DMS153 treated with DMSO at 0.1 percent for 48 hours (cell line): ENCODE results near the gene USP30.
A peak's percentile ranks its signal among the peaks of the same experiment; 100 is the strongest.

Experiments used
- DNase-seq: peaks from one replicate; lab custom pipeline; 2025; ENCODE audit not compliant: unreplicated experiment; lab: John Stamatoyannopoulos, UW

USP30 gene

DNA sequence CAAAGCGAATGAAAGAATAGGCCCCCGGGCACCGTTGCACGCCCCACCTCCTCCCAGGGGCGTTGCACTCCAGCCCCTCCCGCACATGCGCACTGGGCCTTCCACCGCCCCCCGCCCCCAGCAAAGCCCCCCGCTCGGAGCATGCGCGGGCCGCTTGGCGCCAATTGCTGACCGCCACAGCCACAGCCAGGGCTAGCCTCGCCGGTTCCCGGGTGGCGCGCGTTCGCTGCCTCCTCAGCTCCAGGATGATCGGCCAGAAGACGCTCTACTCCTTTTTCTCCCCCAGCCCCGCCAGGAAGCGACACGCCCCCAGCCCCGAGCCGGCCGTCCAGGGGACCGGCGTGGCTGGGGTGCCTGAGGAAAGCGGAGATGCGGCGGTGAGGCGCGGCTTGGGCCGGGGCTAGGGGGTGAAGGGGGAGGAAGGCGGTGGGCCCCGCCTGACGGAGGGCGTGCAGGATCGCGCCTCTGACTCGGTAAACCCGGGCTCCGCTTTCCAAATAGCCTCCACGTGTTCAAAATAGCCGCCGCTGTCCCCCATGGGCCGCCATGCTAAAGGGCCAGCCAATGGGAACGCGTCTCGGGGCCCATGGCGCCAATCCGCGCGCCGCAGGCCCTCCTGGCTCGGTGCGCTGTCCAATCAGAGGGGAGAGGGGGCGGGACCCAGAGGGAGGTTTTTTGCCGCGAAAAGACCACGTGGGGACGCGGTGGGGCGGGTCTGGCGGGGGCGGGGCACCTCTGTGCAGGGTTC lies 45.2 kb downstream of the USP30 start, which contains the start of gene UNG:
UNG (plus strand) TSS at position 163 of the 748 bp plus-strand sequence; CDS start at position 246, 83 bp downstream.
- DNase-seq, result peak; percentile 87

GRCh38 chr12:109098183-109098604 lies 45.8 kb downstream of the USP30 start:
- no peak for DNase-seq

GRCh38 chr12:109098651-109099050 lies 46.3 kb downstream of the USP30 start:
- DNase-seq, result no peak

GRCh38 chr12:109099431-109100020 lies 47.1 kb downstream of the USP30 start:
- no peak for DNase-seq

DNA sequence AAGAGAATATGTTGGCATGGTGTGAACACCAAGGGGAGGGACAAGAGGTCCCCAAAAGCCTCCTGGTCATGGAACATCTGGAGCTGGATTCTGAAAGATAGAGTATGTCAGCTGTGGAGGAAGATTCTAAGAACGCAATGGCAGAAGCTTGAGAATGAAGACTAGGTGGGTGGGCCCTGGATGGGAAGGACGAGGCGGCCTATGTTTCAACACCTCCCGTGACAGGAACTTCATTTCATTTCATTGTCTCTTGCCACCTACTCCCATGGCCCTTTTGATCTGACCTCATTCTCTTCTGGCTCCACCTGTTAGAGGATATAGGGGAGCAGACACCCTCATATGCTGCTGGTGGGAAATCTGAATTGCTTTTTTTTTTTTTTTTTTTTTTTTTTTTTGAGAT lies 48.4 kb downstream of the USP30 start:
- DNase-seq, result no peak

DNA sequence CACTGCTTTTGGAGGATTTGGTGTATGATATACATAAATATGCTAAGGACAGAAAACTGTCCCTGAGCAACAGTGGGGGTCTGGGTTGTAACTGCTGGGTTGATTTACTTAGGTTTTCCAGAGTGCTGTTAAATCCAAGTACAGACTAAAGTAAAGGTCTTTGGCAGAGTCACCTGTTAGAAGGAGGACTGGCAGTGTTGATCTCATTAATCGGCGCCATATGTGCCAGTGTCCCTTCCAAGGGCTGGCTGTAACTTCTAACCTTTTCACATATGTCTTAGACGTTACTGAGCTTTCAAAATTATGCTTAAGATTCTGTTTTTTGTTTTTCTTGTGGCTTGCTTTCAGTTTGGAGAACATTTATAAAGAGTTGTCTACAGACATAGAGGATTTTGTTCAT lies 50.1 kb downstream of the USP30 start:
- no peak for DNase-seq

- DNase-seq, result no peak
Measured at GRCh38 chr12:109105176-109105575, 52.8 kb downstream of the USP30 start.

DNA sequence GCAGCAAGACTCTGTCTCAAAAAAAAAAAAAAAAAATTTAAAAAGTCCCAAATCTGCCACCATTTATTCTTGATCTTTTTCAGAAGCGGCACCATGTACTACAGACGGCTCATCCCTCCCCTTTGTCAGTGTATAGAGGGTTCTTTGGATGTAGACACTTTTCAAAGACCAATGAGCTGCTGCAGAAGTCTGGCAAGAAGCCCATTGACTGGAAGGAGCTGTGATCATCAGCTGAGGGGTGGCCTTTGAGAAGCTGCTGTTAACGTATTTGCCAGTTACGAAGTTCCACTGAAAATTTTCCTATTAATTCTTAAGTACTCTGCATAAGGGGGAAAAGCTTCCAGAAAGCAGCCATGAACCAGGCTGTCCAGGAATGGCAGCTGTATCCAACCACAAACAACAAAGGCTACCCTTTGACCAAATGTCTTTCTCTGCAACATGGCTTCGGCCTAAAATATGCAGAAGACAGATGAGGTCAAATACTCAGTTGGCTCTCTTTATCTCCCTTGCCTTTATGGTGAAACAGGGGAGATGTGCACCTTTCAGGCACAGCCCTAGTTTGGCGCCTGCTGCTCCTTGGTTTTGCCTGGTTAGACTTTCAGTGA lies 57.5 kb downstream of the USP30 start:
- no peak for DNase-seq

DNA sequence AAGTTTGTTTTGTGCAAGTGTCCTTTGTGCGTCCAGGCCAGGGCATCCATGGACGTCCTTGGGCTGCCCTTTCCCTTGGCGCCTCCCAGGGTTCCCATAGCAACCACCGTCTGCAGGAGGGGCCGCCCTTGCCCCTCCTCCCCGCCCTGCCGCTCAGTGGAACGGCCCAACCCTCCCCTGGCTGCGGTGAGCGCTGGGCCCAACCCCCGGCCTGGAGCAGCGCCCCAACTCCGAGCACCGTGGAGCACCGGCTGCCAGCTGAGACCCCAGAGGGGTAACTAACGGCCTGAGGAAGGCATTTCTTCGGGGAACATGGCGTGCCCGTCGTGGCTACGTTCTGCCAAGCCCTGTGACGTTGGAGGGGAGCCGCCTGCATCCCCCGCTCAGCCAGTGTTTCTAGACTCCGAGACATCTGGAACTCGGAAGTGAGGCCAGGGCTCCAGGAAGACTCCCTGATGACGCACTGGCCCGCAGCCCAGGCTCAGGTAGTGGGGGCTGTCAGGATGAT lies 58.7 kb downstream of the USP30 start:
- DNase-seq, result no peak

- DNase-seq, result no peak
Measured at GRCh38 chr12:109112720-109113465, 60.5 kb downstream of the USP30 start.

DNA sequence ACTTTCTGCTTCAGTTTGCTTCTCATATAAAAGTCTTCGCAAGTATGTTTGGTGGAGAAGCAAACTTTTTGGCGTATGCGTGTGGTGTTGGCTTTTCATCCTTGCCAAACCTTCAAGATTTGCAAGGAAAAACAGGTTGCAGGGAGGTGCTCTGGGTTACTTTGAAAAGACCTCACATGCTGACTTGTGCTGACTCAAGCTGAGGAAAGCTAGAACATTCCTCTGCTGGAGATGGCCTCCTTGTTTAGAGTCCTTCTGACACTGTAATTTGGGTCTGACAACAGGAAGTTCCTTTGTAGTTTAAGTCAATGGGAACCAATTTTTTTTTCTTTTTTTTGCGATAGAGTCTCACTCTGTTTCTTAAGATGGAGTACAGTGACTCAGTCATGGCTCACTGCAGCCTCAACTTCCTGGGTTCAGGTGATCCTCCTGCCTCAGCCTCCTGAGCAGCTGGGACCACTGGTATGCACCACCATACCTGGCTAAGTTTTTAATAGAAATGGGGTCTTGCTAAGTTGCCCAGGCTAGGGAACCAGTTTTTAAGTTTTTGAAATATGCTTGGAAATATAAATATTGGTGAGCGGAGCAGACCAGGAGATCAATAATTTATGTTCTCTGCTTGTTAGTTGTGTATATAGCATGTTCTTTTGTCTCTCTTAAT lies 61.4 kb downstream of the USP30 start:
- no peak for DNase-seq

DNA sequence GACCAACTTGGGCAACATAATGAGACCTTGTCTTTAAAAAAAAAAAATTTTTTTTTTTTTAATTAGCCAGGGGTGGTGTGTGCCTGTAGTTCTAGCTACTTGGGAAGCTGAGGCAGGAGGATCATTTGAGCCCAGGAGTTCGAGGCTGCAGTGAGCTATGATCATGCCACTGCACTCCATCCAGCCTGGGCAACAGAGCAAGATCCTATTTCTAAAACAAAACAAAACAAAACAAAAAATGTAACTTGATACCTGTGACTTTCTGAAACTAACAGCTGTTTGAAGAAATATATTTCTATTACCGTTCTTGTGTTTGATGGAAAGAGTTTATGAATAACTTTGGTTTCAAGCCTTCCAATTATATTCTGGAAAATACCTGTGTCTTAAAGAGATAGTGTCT lies 62.3 kb downstream of the USP30 start:
- no peak for DNase-seq

DNA sequence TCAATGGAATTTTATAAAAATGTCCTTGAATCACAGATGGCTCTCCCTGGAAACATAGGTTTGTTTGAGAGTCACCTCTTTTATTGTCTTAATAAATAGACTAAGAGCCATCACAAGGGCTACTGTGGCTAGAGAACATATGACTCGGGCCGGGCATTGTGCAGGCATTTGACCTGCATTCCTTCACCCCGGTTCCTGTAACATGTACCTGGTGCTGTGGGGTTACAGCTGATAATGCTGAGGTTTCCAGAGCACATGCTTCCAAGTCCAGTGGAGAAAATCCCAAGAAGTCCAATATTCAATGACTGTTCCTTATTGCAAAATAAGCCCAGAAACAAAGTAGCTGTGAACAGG lies 63.0 kb downstream of the USP30 start:
- no peak for DNase-seq

DNA sequence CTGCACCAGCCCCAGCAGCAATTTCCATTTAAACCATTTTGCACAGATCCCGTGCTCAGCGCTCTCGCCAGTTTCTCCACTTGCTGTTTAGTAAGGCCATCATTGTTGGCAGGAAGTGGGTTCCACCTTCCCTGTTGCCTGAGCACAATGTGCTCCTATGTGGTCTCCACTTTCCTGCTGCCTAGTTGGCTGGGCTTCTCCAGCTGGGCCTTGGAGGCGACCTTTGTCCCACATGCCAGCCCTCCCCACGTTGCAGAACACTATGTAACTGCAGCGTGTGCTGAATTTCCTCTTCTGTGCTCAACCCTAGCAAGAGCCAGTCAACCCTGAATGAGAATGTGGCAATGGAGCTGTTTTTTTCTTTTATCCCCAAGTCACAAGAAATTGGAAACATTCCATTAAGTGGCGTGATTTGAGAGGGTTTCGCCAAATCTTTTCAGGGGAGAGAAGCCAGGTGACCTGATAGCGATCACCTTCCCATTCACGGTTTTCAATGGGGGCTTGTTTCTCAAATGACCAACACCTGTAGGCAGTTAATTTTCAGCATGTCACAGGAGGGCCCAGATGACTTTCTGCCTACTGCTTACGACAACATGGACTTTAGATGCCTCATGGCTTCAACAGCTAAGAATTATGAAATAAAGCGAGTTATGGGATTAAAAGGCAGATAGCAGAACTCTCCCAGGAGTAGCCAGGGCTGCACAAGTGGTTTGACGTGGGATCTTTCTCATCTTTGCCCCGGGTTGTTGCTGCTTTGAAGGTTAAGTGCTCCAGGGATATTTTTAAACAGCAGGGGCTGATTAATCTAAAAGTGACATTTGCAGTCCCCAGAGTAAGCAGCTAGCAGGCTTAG lies 63.6 kb downstream of the USP30 start, which contains the start of gene ACACB:
ACACB (plus strand) TSS at position 830 of the 853 bp plus-strand sequence. CDS start 22,819 bp downstream, outside the sequence.
- no peak for DNase-seq

DNA sequence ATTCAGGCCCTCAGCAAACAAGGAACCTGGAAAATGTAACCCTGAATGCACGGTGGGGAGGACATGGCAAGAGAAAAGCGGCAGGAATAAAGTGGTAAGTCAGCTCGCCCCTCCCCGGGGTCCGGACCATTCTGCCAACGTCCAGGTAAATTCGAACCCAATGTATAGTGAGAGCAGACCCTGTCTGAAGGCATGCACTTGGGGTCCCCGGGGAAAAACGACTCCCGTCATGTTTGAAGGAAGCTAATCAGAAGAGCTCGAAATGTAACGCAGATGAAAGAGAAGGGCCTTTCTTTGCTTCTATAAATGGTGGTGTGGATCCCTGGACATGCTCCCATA lies 64.2 kb downstream of the USP30 start:
- DNase-seq, result no peak

DNA sequence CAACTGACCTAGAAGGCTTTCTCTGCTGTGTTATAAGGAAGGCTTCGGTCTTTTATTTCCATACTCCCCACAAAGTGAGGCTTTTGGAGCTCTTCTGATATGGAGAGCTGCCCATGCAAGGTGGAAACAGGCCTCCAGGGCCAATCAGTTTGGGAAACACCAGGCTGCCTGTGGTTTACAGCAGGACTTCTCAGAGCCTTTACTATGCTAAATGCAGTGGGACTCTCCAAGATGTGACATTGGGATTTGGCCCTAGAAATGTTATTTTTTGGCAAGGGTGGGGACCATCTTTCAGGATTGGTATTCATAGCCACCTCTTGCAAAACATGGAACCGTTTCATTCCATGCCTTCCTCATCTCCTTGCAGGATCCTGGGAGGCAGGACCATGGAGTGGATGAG lies 67.7 kb downstream of the USP30 start:
- no peak for DNase-seq

- no peak for DNase-seq
Measured at GRCh38 chr12:109120557-109120956, 68.2 kb downstream of the USP30 start.

DNA sequence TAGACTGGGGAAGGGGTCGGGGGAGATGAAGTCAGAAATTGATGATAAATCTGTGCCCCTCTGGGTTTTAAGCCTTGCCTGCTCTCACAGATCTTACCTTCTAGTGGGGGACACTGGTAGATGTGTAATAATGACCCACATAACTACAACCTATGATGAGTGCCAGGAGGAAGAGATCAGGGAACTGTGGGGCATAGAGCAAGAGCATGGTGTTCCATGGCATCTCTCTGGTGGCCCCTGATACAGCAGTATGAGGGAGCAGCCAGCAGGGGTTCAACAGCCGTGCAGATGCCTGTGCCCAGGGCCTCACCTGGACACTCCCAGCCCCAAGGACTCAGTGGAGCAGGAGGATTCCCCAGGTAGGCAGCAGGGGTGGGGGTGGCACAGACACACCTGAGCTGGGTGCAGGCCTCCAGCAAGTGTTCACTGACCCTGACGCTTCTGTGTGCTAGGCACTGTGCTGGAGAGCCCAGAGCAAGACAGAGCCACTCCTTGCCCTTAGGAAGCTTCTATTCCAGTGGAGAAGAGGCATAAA lies 69.0 kb downstream of the USP30 start:
- no peak for DNase-seq

GRCh38 chr12:109124878-109125648 lies 72.7 kb downstream of the USP30 start:
- DNase-seq, result no peak
